Uterus (tissue), 2 donors: ENCODE data around the gene GYPC.
"Not testable (repeated sequence)": the region's sequence is repeated elsewhere in the genome, so short reads cannot be mapped to it uniquely, and the experiment has no call there.

ENCODE experiments used
- CTCF ChIP-seq, 4 experiments: fragments of 200-600 bp in 2 of 4; fragments of 450-650 bp in 2 of 4; sonication (generic) in 2 of 4; IDR thresholded peaks; one replicate each; pipeline ENCODE4 v1.5.1; 2016 to 2019; ENCODE audit warnings: antibody characterized with exemption in 4 of 4, mild to moderate bottlenecking in 2 of 4, moderate library complexity in 1 of 4
- POLR2A ChIP-seq, 2 donors: fragments of 450-650 bp; IDR thresholded peaks; one replicate each; pipeline ENCODE4 v1.6.1; 2016; ENCODE audit warnings: antibody characterized with exemption in 2 of 2, mild to moderate bottlenecking in 1 of 2, moderate library complexity in 1 of 2

GRCh38 chr2:126692934-126693592, 37.1 kb downstream of the GYPC start:
- not testable (repeated sequence) for TF ChIP-seq CTCF, POLR2A (IDR thresholded peaks at IDR 0.05)
